ENCODE measurements around the gene CFAP20.

The CFAP20 gene

GRCh38 chr16:58087209-58087913 lies 41.8 kb downstream of the CFAP20 start:
- no peaks in the 10 kb centered on the region for H3K27me3 ChIP-seq (ENCODE audit: insufficient read depth, low read length)
- 100% methylated on average over 15 of the region's 23 CpGs for WGBS (ENCODE audit: extremely low coverage, insufficient coverage, insufficient read length)
- no peaks in the 10 kb centered on the region for H3K36me3 ChIP-seq (ENCODE audit: control insufficient read depth in 1 of 2, insufficient read depth in 2 of 2, low read length in 2 of 2)
- H2BK12ac ChIP-seq (ENCODE audit: low read length) = no peak overlapping the region
- DNase-seq = no peak
- no peak overlapping the region for H4K12ac ChIP-seq (ENCODE audit: low read depth, low read length)
- H3K79me2 ChIP-seq (ENCODE audit: control insufficient read depth, insufficient read depth, low read length, poor library complexity) = no peaks in the 10 kb centered on the region
- H2AFZ ChIP-seq (ENCODE audit: insufficient read depth, low read length, poor library complexity) = no peak overlapping the region
- H4K91ac ChIP-seq (ENCODE audit: low read depth, low read length) = no peak overlapping the region
- no peak overlapping the region for H3K4ac ChIP-seq (ENCODE audit: low read depth, low read length)
- peaks cover 6% of the 10 kb centered on the region for H3K9me3 ChIP-seq (ENCODE audit: insufficient read depth, low read depth, low read length)
- no peaks in the 10 kb centered on the region for H3K79me1 ChIP-seq (ENCODE audit: low read length)
- H3K18ac ChIP-seq (ENCODE audit: low read length) = no peak overlapping the region
- no peak overlapping the region for H2BK120ac ChIP-seq (ENCODE audit: insufficient read depth, low read length, poor library complexity)
- H3K9ac ChIP-seq (ENCODE audit: low read length) = no peak overlapping the region
- peak overlapping the region; percentile 8 for H3K23ac ChIP-seq (ENCODE audit: low read length)
- no peak overlapping the region for H3K14ac ChIP-seq (ENCODE audit: low read length)
- H4K8ac ChIP-seq (ENCODE audit: low read depth, low read length) = no peak overlapping the region
- H3K27ac ChIP-seq (ENCODE audit: low read depth, low read length) = no peak overlapping the region
- H3K4me1 ChIP-seq (ENCODE audit: control insufficient read depth in 1 of 2, insufficient read depth in 2 of 2, low read length in 2 of 2) = peaks cover 3% of the 10 kb centered on the region in 2 experiments
- no peak overlapping the region for H2AK5ac ChIP-seq (ENCODE audit: low read length)
- peak overlapping the region; percentile 31 for H3K4me3 ChIP-seq (ENCODE audit: low read depth, low read length)
- H3K4me2 ChIP-seq (ENCODE audit: low read length) = no peak overlapping the region
- H2BK5ac ChIP-seq (ENCODE audit: low read depth, low read length, poor library complexity) = no peak overlapping the region

DNA sequence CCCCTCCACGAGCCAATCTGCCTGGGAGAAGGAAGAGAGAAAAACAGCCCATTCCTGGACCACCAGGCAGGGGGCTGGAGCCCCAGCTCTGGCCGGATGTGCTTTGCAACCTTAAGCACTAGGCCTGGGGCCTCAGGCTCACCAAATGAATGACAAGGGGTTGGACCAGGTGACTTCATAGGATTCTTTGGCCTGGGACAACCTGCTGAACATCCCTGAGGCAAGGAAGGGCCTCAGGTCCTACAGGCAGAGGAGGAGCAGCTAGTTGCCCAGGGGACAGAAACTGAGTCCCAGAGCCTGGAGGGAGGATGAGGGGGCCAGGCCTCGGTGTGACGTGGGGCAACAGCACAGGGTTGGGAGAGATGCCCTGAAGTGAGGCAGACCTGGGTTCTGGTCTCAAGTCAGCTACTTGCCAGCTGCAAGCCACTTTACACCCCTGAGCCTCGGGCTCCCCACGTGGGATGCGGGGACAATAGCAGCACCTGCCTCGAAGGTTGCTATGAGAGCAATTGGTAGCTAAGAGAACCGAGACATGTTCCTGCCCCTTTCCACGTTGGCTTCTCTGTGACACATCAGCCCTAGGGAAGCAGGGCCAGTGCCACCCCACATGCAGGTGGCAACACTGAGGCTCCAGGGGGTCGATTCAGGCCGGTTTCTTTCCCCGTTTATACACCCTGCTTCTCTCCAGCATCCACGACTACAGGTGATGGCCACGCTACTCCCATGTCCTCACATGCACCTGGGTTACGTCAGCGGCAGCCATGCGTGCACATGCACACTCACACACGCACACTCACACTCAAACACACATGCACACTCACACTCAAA lies 42.6 kb downstream of the CFAP20 start:
- H3K9me3 ChIP-seq (ENCODE audit: insufficient read depth, low read depth, low read length) = peaks cover 6% of the 10 kb centered on the region

DNA sequence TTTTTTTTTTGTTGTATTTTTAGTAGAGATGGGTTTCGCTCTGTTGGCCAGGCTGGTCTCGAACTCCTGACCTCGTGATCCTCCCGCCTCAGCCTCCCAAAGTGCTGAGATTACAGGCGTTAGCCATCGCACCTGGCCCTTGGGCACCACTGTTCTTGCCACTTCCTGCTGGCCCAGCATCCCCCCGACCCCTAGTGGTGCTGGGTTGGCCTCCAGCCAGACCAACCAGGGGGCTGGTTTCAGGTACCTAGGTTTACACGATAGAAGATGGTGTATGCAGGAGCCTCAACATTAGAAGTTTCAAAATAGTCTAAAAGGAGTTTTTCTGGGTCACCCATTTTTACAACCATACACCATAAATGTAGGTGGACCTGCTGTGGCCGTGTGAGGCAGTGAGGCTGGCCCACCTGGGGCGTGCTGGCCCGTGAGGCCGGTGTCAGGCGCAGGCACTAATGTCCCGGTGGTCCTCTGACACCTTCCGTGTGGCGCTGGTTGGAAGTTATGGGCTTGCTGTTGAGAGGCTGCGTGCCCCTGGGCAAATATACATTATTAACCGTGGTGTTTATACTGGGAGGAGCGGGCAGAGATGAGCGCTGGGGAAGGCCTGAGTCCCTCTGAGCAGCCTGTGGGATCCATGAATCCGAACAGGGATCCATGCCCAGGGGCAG lies 43.5 kb downstream of the CFAP20 start:
- H3K4me3 ChIP-seq (ENCODE audit: low read depth, low read length) = no peak overlapping the region
- no peaks in the 10 kb centered on the region for H3K27me3 ChIP-seq (ENCODE audit: insufficient read depth, low read length)
- no peak overlapping the region for H2BK120ac ChIP-seq (ENCODE audit: insufficient read depth, low read length, poor library complexity)
- no peak overlapping the region for H3K18ac ChIP-seq (ENCODE audit: low read length)
- peaks cover 6% of the 10 kb centered on the region for H3K9me3 ChIP-seq (ENCODE audit: insufficient read depth, low read depth, low read length)
- no peak overlapping the region for H2AFZ ChIP-seq (ENCODE audit: insufficient read depth, low read length, poor library complexity)
- no peak overlapping the region for H2BK12ac ChIP-seq (ENCODE audit: low read length)
- H3K36me3 ChIP-seq (ENCODE audit: control insufficient read depth in 1 of 2, insufficient read depth in 2 of 2, low read length in 2 of 2) = no peaks in the 10 kb centered on the region
- H2BK5ac ChIP-seq (ENCODE audit: low read depth, low read length, poor library complexity) = no peak overlapping the region
- H3K9ac ChIP-seq (ENCODE audit: low read length) = no peak overlapping the region
- H4K91ac ChIP-seq (ENCODE audit: low read depth, low read length) = no peak overlapping the region
- no peak overlapping the region for H3K4ac ChIP-seq (ENCODE audit: low read depth, low read length)
- H3K4me1 ChIP-seq (ENCODE audit: control insufficient read depth in 1 of 2, insufficient read depth in 2 of 2, low read length in 2 of 2) = peaks cover 3% of the 10 kb centered on the region in 2 experiments
- H3K23ac ChIP-seq (ENCODE audit: low read length) = no peak overlapping the region
- no peak overlapping the region for H4K12ac ChIP-seq (ENCODE audit: low read depth, low read length)
- no peak overlapping the region for H3K27ac ChIP-seq (ENCODE audit: low read depth, low read length)
- H2AK5ac ChIP-seq (ENCODE audit: low read length) = no peak overlapping the region
- DNase-seq = no peak
- H3K79me1 ChIP-seq (ENCODE audit: low read length) = no peaks in the 10 kb centered on the region
- H3K4me2 ChIP-seq (ENCODE audit: low read length) = no peak overlapping the region
- no peak overlapping the region for H4K8ac ChIP-seq (ENCODE audit: low read depth, low read length)
- no CpG with 5 or more reads among the region's 21 CpGs for WGBS (ENCODE audit: extremely low coverage, insufficient coverage, insufficient read length)
- no peak overlapping the region for H3K14ac ChIP-seq (ENCODE audit: low read length)
- H3K79me2 ChIP-seq (ENCODE audit: control insufficient read depth, insufficient read depth, low read length, poor library complexity) = no peaks in the 10 kb centered on the region

More for the DNA sequence above, 42.6 kb downstream of the CFAP20 start:
- no peak overlapping the region for H3K4ac ChIP-seq (ENCODE audit: low read depth, low read length)
- no peak overlapping the region for H3K9ac ChIP-seq (ENCODE audit: low read length)
- no peaks in the 10 kb centered on the region for H3K79me1 ChIP-seq (ENCODE audit: low read length)
- no peak overlapping the region for H2AFZ ChIP-seq (ENCODE audit: insufficient read depth, low read length, poor library complexity)
- H3K4me2 ChIP-seq (ENCODE audit: low read length) = no peak overlapping the region
- peaks cover 3% of the 10 kb centered on the region in 2 experiments for H3K4me1 ChIP-seq (ENCODE audit: control insufficient read depth in 1 of 2, insufficient read depth in 2 of 2, low read length in 2 of 2)
- WGBS (ENCODE audit: extremely low coverage, insufficient coverage, insufficient read length) = no CpG with 5 or more reads among the region's 19 CpGs
- H3K14ac ChIP-seq (ENCODE audit: low read length) = no peak overlapping the region
- no peak overlapping the region for H4K91ac ChIP-seq (ENCODE audit: low read depth, low read length)
- H3K36me3 ChIP-seq (ENCODE audit: control insufficient read depth in 1 of 2, insufficient read depth in 2 of 2, low read length in 2 of 2) = no peaks in the 10 kb centered on the region
- no peak overlapping the region for H4K12ac ChIP-seq (ENCODE audit: low read depth, low read length)
- DNase-seq = peak; percentile 68 to 81
- no peak overlapping the region for H4K8ac ChIP-seq (ENCODE audit: low read depth, low read length)
- no peaks in the 10 kb centered on the region for H3K79me2 ChIP-seq (ENCODE audit: control insufficient read depth, insufficient read depth, low read length, poor library complexity)
- no peak overlapping the region for H3K4me3 ChIP-seq (ENCODE audit: low read depth, low read length)
- H2BK120ac ChIP-seq (ENCODE audit: insufficient read depth, low read length, poor library complexity) = no peak overlapping the region
- no peak overlapping the region for H2BK5ac ChIP-seq (ENCODE audit: low read depth, low read length, poor library complexity)
- no peak overlapping the region for H3K18ac ChIP-seq (ENCODE audit: low read length)
- no peak overlapping the region for H2AK5ac ChIP-seq (ENCODE audit: low read length)
- H3K23ac ChIP-seq (ENCODE audit: low read length) = no peak overlapping the region
- H2BK12ac ChIP-seq (ENCODE audit: low read length) = no peak overlapping the region
- no peaks in the 10 kb centered on the region for H3K27me3 ChIP-seq (ENCODE audit: insufficient read depth, low read length)
- no peak overlapping the region for H3K27ac ChIP-seq (ENCODE audit: low read depth, low read length)

GRCh38 chr16:58085171-58085570 lies 44.0 kb downstream of the CFAP20 start:
- no peak overlapping the region for H4K12ac ChIP-seq (ENCODE audit: low read depth, low read length)
- H3K4me2 ChIP-seq (ENCODE audit: low read length) = no peak overlapping the region
- no peaks in the 10 kb centered on the region for H3K27me3 ChIP-seq (ENCODE audit: insufficient read depth, low read length)
- H3K79me1 ChIP-seq (ENCODE audit: low read length) = no peaks in the 10 kb centered on the region
- no peak for DNase-seq
- no peaks in the 10 kb centered on the region for H3K79me2 ChIP-seq (ENCODE audit: control insufficient read depth, insufficient read depth, low read length, poor library complexity)
- H2BK5ac ChIP-seq (ENCODE audit: low read depth, low read length, poor library complexity) = no peak overlapping the region
- H3K14ac ChIP-seq (ENCODE audit: low read length) = no peak overlapping the region
- H3K4me1 ChIP-seq (ENCODE audit: control insufficient read depth in 1 of 2, insufficient read depth in 2 of 2, low read length in 2 of 2) = peaks cover 3% of the 10 kb centered on the region in 2 experiments
- no peak overlapping the region for H3K4ac ChIP-seq (ENCODE audit: low read depth, low read length)
- H2BK12ac ChIP-seq (ENCODE audit: low read length) = no peak overlapping the region
- H3K23ac ChIP-seq (ENCODE audit: low read length) = no peak overlapping the region
- no peak overlapping the region for H2BK120ac ChIP-seq (ENCODE audit: insufficient read depth, low read length, poor library complexity)
- H3K9ac ChIP-seq (ENCODE audit: low read length) = no peak overlapping the region
- no peak overlapping the region for H2AFZ ChIP-seq (ENCODE audit: insufficient read depth, low read length, poor library complexity)
- H4K91ac ChIP-seq (ENCODE audit: low read depth, low read length) = peak overlapping the region; percentile 29
- no peak overlapping the region for H3K27ac ChIP-seq (ENCODE audit: low read depth, low read length)
- no peak overlapping the region for H2AK5ac ChIP-seq (ENCODE audit: low read length)
- no peak overlapping the region for H3K18ac ChIP-seq (ENCODE audit: low read length)
- H3K9me3 ChIP-seq (ENCODE audit: insufficient read depth, low read depth, low read length) = peaks cover 6% of the 10 kb centered on the region
- no CpG with 5 or more reads among the region's 11 CpGs for WGBS (ENCODE audit: extremely low coverage, insufficient coverage, insufficient read length)
- no peak overlapping the region for H3K4me3 ChIP-seq (ENCODE audit: low read depth, low read length)
- no peak overlapping the region for H4K8ac ChIP-seq (ENCODE audit: low read depth, low read length)
- H3K36me3 ChIP-seq (ENCODE audit: control insufficient read depth in 1 of 2, insufficient read depth in 2 of 2, low read length in 2 of 2) = no peaks in the 10 kb centered on the region
